Right hindlimb (tissue), 1 donor: ENCODE measurements around the gene ATP5F1B.

Experiments used
- DNase-seq: peaks from one replicate; pipeline ENCODE4 v3.0.0-alpha.2; 2018

ATP5F1B gene

DNA sequence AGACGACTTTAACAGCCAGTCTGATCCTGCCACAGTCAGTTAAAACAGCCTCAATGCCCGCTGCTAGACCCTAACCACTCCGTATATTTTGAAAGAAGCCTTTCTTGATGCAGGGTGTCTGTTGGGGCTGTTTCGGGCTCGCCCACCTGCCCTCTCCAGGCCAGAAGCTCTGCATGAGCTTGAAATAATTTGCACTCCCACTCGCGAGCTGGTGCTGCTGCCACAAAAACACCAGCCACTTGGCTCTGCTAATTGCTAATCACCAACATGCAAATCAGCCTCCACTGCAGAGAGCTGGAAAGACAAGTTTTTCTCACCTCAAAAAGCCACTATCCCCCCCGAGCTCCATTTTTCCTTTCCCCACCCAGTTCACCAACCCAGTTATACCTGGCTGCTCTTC, 31.2 kb downstream of the ATP5F1B start:
- no peak for DNase-seq

DNA sequence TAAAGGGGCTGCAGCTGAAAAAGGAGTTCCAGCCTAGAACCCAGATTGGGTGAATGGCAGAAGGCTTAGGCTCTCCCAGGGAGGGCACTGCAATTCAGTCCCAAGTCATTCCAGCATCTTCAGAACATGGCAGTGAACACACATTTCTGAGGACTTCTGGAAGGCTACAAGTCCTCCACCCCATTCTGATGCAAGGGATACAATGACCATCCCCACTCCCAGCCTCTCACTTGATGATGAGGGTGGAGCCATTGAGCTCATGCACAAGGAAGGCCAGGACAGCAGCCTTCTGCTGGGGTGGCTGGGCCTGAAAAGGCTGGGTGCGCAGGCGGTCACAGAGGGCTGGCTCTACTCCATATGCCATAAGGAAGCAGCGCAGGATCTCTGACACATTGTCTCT, 41.4 kb downstream of the ATP5F1B start:
- no peak for DNase-seq

DNA sequence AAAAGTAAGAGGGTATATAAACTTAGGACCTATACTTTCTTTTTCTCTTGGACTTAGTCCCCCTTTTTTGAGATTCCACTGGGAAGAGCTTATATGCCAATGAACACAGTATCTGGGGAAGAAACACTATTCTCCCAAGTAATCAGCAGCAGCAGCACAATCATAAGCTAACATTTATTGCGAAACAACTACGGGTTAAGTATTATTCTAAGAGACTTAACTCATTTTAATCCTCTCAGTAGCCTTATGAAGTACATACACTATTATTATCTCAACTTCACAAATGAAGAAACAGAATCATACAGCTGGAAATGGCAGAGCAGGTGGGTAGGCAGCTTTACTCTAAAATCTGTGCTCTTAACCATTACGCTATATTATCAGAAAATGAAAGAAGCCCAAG, 43.5 kb downstream of the ATP5F1B start:
- no peak for DNase-seq

DNA sequence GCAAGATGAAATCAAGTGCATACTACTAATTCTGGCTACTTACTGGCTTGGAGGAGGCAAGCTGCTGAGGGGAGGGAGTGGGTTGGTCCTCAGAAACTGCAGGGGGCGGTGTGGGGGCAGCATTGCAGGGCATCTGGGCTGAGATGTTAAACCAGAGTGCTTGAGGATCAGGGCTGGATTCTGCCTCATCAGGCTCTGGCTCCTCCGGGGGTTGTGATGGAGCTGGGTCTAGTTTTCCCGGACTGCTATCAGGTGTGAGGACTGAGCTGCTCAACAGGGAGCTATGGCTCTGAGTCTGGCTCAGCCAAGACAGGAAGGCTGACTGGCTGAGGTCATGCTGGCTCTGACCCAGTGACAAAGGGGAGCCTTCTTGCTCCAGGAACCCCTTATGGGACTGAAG, 44.3 kb downstream of the ATP5F1B start:
- DNase-seq = no peak

DNA sequence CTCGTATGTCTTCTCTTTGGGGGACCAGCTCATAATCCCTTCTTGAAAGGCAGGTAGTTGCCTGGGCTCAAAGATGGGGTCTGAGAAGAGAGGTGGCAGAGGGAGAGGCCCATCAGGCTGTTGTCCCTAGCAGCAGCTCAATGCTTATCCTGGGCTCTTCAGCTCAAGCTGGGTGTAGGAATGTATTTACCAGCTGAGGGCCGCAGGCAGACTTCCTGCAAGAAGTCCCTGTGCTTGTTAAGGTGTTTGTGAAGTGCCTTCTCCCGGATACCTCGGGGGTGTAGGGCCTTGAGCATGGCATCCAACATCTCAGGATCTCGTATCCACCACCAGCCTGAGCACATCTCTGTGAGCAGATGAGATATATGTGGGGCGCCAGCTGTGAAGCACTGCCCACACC, 45.0 kb downstream of the ATP5F1B start:
- no peak for DNase-seq

DNA sequence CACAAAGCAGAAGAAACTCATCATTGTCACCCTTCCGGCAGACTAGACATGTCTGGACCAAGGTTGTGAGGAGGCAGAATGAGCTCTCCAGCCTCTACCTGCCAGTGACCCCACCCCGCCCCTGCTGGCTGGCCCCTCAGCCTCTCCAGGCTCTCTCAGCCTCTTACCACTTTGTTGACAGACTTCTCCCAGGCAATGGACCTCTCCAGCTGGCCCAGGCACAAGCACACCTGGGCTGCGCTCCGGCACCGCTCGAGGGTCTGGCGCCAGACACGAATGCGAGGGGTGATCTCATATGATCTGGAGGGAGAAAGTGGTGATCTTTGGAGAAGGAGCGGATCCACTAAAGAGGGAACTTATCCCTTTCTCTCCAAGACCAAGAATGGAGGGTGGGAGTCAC, 46.0 kb downstream of the ATP5F1B start:
- no peak for DNase-seq

DNA sequence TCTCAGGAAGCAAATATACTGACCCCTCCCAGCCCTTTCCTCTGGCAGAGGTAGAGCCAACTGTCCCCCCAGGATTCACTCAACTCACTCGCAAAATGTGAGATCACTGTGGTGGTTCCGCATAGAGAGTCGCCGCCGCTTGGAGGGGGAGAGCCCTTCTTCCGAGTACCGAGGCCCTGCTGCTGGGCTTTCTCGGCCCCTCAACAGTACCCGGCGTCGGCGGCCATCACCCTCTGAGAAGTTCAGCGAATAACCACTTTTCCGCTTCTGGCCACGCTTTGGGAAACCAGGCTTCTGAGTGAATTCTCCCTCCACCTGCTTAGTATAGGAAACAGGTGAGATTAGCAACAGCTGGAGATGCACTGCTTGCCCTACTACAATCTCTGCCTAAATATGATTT, 46.7 kb downstream of the ATP5F1B start:
- no peak for DNase-seq

DNA sequence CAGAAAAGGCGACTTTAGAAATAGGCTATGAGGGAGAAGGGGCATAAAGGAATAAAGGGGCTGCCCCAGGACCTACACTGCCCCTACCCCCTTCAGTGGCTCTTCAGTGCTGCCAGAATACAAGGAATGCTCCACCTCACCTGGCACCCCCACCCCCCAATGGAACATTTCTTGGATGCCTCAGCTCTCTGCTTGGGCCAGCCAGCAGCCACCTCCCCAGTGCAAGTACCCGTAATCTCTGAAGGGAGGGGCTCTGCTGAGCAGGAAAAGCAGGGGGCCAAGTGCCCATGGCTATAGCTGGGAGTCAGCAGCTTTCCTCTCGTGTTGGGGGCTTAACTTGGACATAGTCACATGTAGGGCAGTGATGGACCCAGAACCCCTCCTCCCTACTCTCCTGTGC, 49.0 kb downstream of the ATP5F1B start:
- DNase-seq = no peak

DNA sequence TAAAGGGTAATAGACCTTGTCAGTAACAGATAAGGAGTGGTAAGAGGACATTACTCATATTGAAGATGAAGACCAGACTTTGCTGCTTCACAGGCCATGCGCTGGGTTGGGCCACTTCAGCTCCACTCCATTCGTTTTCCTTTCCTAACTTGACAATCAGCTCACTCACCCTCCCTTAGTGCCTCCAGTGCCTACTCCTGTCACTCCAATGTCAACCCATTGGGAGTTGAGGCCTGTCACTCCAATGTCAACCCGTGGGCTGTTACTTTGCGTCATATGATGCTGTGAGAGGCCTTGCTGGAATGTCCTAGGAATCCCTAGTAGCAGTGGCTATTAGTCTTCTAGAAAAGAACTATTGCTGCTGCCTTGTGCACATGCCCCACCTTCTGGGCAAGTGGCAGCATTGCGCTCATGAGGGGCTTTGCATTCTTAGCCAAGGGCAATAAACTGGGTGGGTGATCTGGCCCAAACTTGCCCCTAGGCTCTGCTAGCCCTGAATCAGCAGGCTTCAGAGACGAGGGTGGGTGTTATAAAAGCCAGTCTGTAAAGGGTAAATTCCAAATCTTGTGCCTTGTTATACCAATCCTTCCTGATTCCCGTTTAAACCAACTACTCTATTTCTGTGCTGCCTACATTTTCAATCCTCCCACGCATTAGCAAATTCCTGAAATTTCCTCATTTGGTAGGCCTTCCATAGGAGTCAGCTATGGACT, 51.7 kb downstream of the ATP5F1B start:
- DNase-seq = peak; percentile 59

DNA sequence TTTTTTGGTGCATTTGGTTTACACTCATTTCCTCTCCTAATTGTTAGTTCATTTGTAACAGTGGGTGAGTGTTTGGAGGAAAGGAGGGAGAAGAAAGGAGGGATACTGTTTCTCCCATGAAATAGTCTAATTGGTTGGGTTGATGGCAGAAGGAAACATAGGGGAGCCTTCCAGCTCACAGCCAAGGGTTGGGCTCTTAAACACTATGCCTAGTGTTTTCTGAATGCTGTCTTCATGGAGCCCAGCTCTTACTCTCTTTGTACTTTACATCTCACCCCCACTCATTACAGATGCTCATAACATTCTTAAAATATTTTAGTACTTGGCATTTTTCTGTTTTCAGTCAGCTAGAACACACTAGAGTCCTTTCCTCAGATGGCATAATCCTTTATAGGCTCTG, 53.8 kb downstream of the ATP5F1B start:
- DNase-seq = no peak

DNA sequence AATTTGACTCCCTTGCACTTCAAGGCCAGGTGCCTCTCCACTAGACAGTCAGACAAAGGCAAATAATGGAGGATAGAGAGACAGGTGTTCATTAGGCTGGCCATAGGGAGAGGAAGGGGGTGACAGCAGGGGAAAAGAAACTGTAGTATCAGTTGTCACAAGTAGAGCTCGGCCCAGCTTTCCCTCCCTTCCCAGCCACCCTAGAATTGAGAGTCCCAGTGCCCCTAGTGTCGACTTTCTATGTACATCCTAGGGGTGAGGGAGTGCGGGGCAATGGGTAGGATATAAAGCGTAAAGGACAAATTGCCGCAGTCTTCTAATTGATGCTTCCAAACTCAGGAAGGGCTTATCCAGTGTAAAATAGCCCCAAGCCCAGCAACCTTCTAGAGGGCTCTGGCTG, 54.7 kb downstream of the ATP5F1B start:
- DNase-seq = no peak

DNA sequence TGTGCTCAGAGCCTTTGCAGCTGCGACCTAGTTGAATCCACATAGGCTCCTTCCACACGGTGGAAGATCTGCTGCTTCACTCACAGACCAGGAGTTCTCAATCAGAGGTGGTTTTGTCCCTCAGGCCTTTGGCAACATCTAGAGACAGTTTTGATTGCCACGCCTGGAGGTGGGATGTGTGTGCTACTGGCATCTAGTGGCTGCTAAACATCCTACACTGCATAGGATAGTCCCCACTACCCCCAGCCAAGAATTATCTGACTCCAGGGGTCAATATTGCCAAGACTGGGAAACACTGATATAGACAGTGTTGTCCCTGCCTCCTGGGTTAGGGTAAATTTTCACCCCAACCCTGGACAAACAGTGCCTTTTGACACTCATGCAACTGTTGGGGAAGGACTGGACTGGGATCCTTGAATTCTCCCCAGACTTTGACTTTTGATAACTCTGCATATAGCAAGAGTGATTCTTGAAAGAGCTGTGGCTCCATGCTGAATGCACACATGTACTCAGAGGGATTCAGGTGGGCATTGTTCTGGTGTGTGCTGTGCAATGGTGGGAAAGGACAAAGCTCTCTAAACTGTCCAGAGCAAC, 55.5 kb downstream of the ATP5F1B start:
- no peak for DNase-seq

DNA sequence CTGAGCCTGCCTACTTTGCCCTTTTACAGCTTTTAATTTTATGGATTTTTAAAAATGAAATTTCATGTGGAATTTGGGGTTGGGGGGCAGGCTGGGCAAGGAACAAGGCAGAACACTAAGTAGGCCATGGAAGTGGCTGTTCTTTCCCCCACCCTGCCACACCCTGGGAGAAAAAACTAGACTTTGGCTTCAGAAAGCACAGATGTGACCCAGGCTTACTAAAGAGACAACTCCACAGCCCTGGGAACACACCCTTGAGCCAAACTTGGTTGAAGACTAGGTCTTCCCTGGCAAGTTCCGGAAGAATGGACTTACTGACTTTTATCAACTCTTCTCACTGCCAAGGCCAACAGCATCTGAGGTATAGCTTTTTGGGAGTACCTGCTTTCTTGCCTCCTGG, 56.0 kb downstream of the ATP5F1B start:
- no peak for DNase-seq
